ENCODE results near the gene PRCD. TPM values are rescaled to one million over a fixed set of nuclear protein-coding genes. Genes with fewer than 3 reads are reported as not detected.

Gene PRCD
- total and polyA plus RNA-seq, 4 donors, result 1.2 to 8.6 TPM; not detected in 2

DNA sequence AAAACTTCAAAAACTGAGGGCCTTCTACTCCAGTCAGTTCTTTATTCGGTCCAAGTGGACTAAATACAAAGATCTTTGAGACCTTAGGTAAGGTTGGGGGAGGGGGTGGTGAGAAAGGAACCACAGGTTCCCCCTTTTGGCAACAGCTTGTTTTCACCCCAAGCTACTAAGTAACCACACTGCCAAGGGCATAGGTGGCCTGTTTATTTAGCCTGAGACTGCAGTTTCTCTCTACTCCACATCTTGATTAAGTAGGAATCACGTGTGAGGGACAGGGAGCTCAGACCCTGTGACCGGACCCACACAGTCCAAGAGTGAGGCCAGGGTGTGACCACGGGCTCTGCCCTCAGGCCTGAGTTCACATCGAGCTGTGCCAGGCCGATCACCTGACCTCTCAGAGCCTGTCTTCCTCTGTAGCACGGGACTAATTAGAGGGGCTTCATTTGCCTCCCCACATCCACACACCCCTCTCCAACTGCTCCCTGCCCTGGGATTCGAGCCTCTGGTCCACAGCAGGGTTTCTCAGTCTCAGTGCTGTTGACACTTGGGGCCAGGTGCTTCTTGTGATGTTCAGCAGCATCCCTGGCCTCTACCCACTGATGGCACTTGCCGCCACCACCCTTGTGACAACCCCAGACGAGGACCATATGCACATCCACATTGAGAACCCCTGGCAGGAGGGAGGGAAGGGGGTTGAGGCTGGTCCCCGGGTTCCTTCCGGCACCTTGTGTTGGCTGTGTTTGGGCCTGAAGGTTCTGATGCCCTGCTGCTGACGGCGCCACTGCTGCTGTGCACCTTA is 28.0 kb downstream of the PRCD start:
- peaks cover 0 to 1% of the 10 kb centered on the region in 2 donors for H3K36me3 ChIP-seq (ENCODE audit: control insufficient read depth in 1 of 2, insufficient read depth in 2 of 2, low read length in 1 of 2)
- H3K27me3 ChIP-seq (ENCODE audit: control insufficient read depth in 1 of 2, insufficient read depth in 2 of 2, low read length in 1 of 2), result no peaks in the 10 kb centered on the region
- no peak for DNase-seq
- no peak overlapping the region for H3K27ac ChIP-seq (ENCODE audit: low read depth in 1 of 2, low read length in 2 of 2)
- intact Hi-C loops (cut with DNase I), result no loop called here
- no peaks in the 10 kb centered on the region for H3K4me1 ChIP-seq (ENCODE audit: control insufficient read depth in 1 of 2, insufficient read depth in 2 of 2, low read length in 2 of 2)
- 73 to 76% methylated on average over 14 of the region's 14 CpGs for WGBS, 2 donors
- peaks cover 1% of the 10 kb centered on the region for H3K9me3 ChIP-seq (ENCODE audit: control insufficient read depth, low read length)
- ATAC-seq (ENCODE audit: low FRiP score), result peak; percentile 23
- H3K4me3 ChIP-seq (ENCODE audit: low read length in 2 of 2), result no peak overlapping the region

- no peak for ATAC-seq (ENCODE audit: low FRiP score)
- intact Hi-C loops (cut with DNase I), result no loop called here
- Histone ChIP-seq H3K27me3 (ENCODE audit: control insufficient read depth in 1 of 2, insufficient read depth in 2 of 2, low read length in 1 of 2) (no peaks in the 10 kb centered on the region), H3K9me3 (ENCODE audit: control insufficient read depth, low read length) (peaks cover 1% of the 10 kb centered on the region), H3K27ac (ENCODE audit: low read depth in 1 of 2, low read length in 2 of 2) (no peak overlapping the region), H3K36me3 (ENCODE audit: control insufficient read depth in 1 of 2, insufficient read depth in 2 of 2, low read length in 1 of 2) (peaks cover 0 to 1% of the 10 kb centered on the region in 2 donors), H3K4me1 (ENCODE audit: control insufficient read depth in 1 of 2, insufficient read depth in 2 of 2, low read length in 2 of 2) (no peaks in the 10 kb centered on the region), H3K4me3 (ENCODE audit: low read length in 2 of 2) (no peak overlapping the region)
- WGBS, 2 donors, result 22 to 23% methylated on average over 17 to 19 of the region's 19 CpGs
- no peak for DNase-seq
Measured at GRCh38 chr17:76568811-76569221, 29.0 kb downstream of the PRCD start.

- Histone ChIP-seq H3K27ac (ENCODE audit: low read depth in 1 of 2, low read length in 2 of 2) (no peak overlapping the region), H3K4me1 (ENCODE audit: control insufficient read depth in 1 of 2, insufficient read depth in 2 of 2, low read length in 2 of 2) (no peaks in the 10 kb centered on the region), H3K9me3 (ENCODE audit: control insufficient read depth, low read length) (peaks cover 1% of the 10 kb centered on the region), H3K27me3 (ENCODE audit: control insufficient read depth in 1 of 2, insufficient read depth in 2 of 2, low read length in 1 of 2) (no peaks in the 10 kb centered on the region), H3K36me3 (ENCODE audit: control insufficient read depth in 1 of 2, insufficient read depth in 2 of 2, low read length in 1 of 2) (peaks cover 0 to 1% of the 10 kb centered on the region in 2 donors), H3K4me3 (ENCODE audit: low read length in 2 of 2) (no peak overlapping the region)
- DNase-seq (peak in 1 of 2 donors; percentile 44), ATAC-seq (ENCODE audit: low FRiP score) (peak; percentile 22)
- WGBS, 2 donors, result 62 to 63% methylated on average over 18 of the region's 18 CpGs
- intact Hi-C loops (cut with DNase I), result no loop called here
Measured at GRCh38 chr17:76569607-76570279, 29.9 kb downstream of the PRCD start.

DNA sequence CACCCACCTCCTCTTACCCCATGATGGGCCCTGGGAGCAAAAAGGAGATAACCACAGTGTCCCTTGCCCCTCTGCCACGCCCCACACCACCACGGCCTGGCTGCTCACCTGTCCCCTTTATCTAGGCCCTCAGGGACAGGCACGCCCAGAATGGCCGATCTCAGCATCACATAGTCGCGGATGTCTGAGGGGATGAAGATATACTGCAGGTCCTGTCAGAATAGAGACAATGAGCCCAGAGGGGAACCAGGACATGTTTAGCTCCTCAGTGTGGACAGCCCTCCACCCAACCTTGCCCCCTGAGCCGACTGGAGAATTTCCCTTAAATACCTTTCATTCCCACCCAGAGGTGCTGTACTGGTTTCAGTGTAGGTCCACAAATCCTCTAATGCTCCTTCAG is 30.6 kb downstream of the PRCD start:
- intact Hi-C loops (cut with DNase I), result no loop called here
- H3K36me3 ChIP-seq (ENCODE audit: control insufficient read depth in 1 of 2, insufficient read depth in 2 of 2, low read length in 1 of 2), result no peaks in the 10 kb centered on the region
- no peaks in the 10 kb centered on the region for H3K27me3 ChIP-seq (ENCODE audit: control insufficient read depth in 1 of 2, insufficient read depth in 2 of 2, low read length in 1 of 2)
- no peak overlapping the region for H3K27ac ChIP-seq (ENCODE audit: low read depth in 1 of 2, low read length in 2 of 2)
- 91 to 93% methylated on average over 7 of the region's 7 CpGs for WGBS, 2 donors
- H3K4me3 ChIP-seq (ENCODE audit: low read length in 2 of 2), result no peak overlapping the region
- DNase-seq (peak in 1 of 2 donors; percentile 21), ATAC-seq (ENCODE audit: low FRiP score) (no peak)
- H3K4me1 ChIP-seq (ENCODE audit: control insufficient read depth in 1 of 2, insufficient read depth in 2 of 2, low read length in 2 of 2), result no peaks in the 10 kb centered on the region
- H3K9me3 ChIP-seq (ENCODE audit: control insufficient read depth, low read length), result peaks cover 1% of the 10 kb centered on the region

- WGBS, 2 donors, result 91 to 97% methylated on average over 13 of the region's 13 CpGs
- DNase-seq, result no peak
- intact Hi-C loops (cut with DNase I), result no loop called here
Measured at GRCh38 chr17:76570877-76571471, 31.1 kb downstream of the PRCD start.

DNA sequence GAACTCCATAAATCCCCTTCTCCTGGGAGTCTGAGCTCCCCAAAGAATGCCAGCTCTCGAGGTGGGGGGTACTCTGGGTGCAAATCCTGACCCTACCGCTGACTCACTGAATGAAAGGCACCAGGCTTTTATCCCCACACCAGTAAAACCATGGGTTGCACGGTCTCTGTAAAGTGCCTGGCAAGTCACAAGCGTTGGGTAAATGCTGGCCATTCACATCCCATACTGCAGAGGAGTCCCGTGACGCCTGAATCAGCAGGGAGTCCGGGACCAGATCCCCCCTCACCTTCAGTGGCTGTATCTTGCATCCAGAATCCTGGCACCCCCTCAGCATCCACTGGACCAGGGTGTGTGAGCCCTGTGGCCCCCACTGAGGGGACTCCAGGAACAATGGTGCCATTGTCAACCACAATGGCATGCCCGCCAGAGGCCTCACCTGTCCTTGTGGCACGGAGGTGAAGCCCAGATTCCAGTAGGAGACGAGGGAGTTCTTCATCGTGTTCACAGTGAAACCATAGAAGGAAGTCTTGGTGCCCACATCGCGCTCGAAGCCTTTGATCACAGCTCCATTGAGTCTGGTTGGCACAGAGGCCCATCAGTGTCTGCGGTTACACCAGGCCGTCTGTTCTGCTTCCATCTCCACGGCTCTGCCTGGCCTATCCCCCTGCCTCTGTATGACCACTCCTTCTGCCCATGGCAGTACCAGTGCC is 32.5 kb downstream of the PRCD start:
- no peak overlapping the region for H3K27ac ChIP-seq (ENCODE audit: low read depth in 1 of 2, low read length in 2 of 2)
- 90 to 94% methylated on average over 17 of the region's 17 CpGs for WGBS, 2 donors
- H3K27me3 ChIP-seq (ENCODE audit: control insufficient read depth in 1 of 2, insufficient read depth in 2 of 2, low read length in 1 of 2), result no peaks in the 10 kb centered on the region
- no peak overlapping the region for H3K4me3 ChIP-seq (ENCODE audit: low read length in 2 of 2)
- no peak for ATAC-seq (ENCODE audit: low FRiP score)
- H3K4me1 ChIP-seq (ENCODE audit: control insufficient read depth in 1 of 2, insufficient read depth in 2 of 2, low read length in 2 of 2), result no peaks in the 10 kb centered on the region
- no peaks in the 10 kb centered on the region for H3K36me3 ChIP-seq (ENCODE audit: control insufficient read depth in 1 of 2, insufficient read depth in 2 of 2, low read length in 1 of 2)
- peaks cover 1% of the 10 kb centered on the region for H3K9me3 ChIP-seq (ENCODE audit: control insufficient read depth, low read length)
- peak in 1 of 2 donors; percentile 46 for DNase-seq
- intact Hi-C loops (cut with DNase I), result no loop called here

More at GRCh38 chr17:76570877-76571471, 31.1 kb downstream of the PRCD start:
- Histone ChIP-seq H3K4me1 (ENCODE audit: control insufficient read depth in 1 of 2, insufficient read depth in 2 of 2, low read length in 2 of 2) (no peaks in the 10 kb centered on the region), H3K36me3 (ENCODE audit: control insufficient read depth in 1 of 2, insufficient read depth in 2 of 2, low read length in 1 of 2) (no peaks in the 10 kb centered on the region), H3K27ac (ENCODE audit: low read depth in 1 of 2, low read length in 2 of 2) (no peak overlapping the region), H3K27me3 (ENCODE audit: control insufficient read depth in 1 of 2, insufficient read depth in 2 of 2, low read length in 1 of 2) (no peaks in the 10 kb centered on the region), H3K4me3 (ENCODE audit: low read length in 2 of 2) (no peak overlapping the region), H3K9me3 (ENCODE audit: control insufficient read depth, low read length) (peaks cover 1% of the 10 kb centered on the region)
- no peak for ATAC-seq (ENCODE audit: low FRiP score)

- peak in 1 of 2 donors; percentile 48 for DNase-seq
- intact Hi-C loops (cut with DNase I), result no loop called here
- no peak for ATAC-seq (ENCODE audit: low FRiP score)
- Histone ChIP-seq H3K9me3 (ENCODE audit: control insufficient read depth, low read length) (peaks cover 1% of the 10 kb centered on the region), H3K36me3 (ENCODE audit: control insufficient read depth in 1 of 2, insufficient read depth in 2 of 2, low read length in 1 of 2) (no peaks in the 10 kb centered on the region), H3K4me1 (ENCODE audit: control insufficient read depth in 1 of 2, insufficient read depth in 2 of 2, low read length in 2 of 2) (no peaks in the 10 kb centered on the region), H3K27me3 (ENCODE audit: control insufficient read depth in 1 of 2, insufficient read depth in 2 of 2, low read length in 1 of 2) (no peaks in the 10 kb centered on the region), H3K27ac (ENCODE audit: low read depth in 1 of 2, low read length in 2 of 2) (no peak overlapping the region), H3K4me3 (ENCODE audit: low read length in 2 of 2) (no peak overlapping the region)
- 92% methylated on average over 10 of the region's 10 CpGs for WGBS, 2 donors
Measured at GRCh38 chr17:76573096-76573495, 33.3 kb downstream of the PRCD start.

- no peaks in the 10 kb centered on the region for H3K27me3 ChIP-seq (ENCODE audit: control insufficient read depth in 1 of 2, insufficient read depth in 2 of 2, low read length in 1 of 2)
- DNase-seq, result peak in 1 of 2 donors; percentile 65
- H3K27ac ChIP-seq (ENCODE audit: low read depth in 1 of 2, low read length in 2 of 2), result no peak overlapping the region
- no peaks in the 10 kb centered on the region for H3K36me3 ChIP-seq (ENCODE audit: control insufficient read depth in 1 of 2, insufficient read depth in 2 of 2, low read length in 1 of 2)
- intact Hi-C loops (cut with DNase I), result no loop called here
- H3K9me3 ChIP-seq (ENCODE audit: control insufficient read depth, low read length), result peaks cover 1% of the 10 kb centered on the region
- no peak for ATAC-seq (ENCODE audit: low FRiP score)
- no peaks in the 10 kb centered on the region for H3K4me1 ChIP-seq (ENCODE audit: control insufficient read depth in 1 of 2, insufficient read depth in 2 of 2, low read length in 2 of 2)
- 93 to 94% methylated on average over 11 of the region's 11 CpGs for WGBS, 2 donors
- no peak overlapping the region for H3K4me3 ChIP-seq (ENCODE audit: low read length in 2 of 2)
Measured at GRCh38 chr17:76574166-76574565, 34.3 kb downstream of the PRCD start.

Data from aorta (tissue), 5 donors.